Hepatocyte (in vitro differentiated cells): ENCODE data around the gene ATF3. TPM values are rescaled to one million over a fixed set of nuclear protein-coding genes. Genes with fewer than 3 reads are reported as not detected.
"Not testable (repeated sequence)": the region's sequence is repeated elsewhere in the genome, so short reads cannot be mapped to it uniquely, and the experiment has no call there.

Source experiments
- DNase-seq: peaks from one replicate; pipeline ENCODE4 v3.0.0-alpha.2; 2016; ENCODE audit warnings: low spot score
- H2AFZ ChIP-seq: fragments of 200-600 bp; sonication (generic); 2 replicates; pipeline ENCODE4 v1.6.0; 2016; ENCODE audit warnings: antibody characterized with exemption, mild to moderate bottlenecking
- H3K27ac ChIP-seq: fragments of 200-600 bp; sonication (generic); 2 replicates; pipeline ENCODE4 v1.5.1; 2016; ENCODE audit warnings: mild to moderate bottlenecking
- H3K27me3 ChIP-seq: fragments of 200-600 bp; sonication (generic); 2 replicates; pipeline ENCODE4 v1.6.1; 2016
- H3K36me3 ChIP-seq: fragments of 200-600 bp; sonication (generic); replicated peaks from 2 replicates; pipeline ENCODE4 v1.5.1; 2016; ENCODE audit warnings: low read depth; ENCODE audit not compliant: insufficient read depth
- H3K4me1 ChIP-seq: fragments of 200-600 bp; sonication (generic); 2 replicates; pipeline ENCODE4 v1.5.1; 2016; ENCODE audit warnings: mild to moderate bottlenecking, moderate library complexity; ENCODE audit not compliant: insufficient read depth
- H3K4me2 ChIP-seq: fragments of 200-600 bp; sonication (generic); 2 replicates; pipeline ENCODE4 v1.6.0; 2016
- H3K4me3 ChIP-seq: fragments of 200-600 bp; sonication (generic); 2 replicates; pipeline ENCODE4 v1.5.1; 2016; ENCODE audit warnings: mild to moderate bottlenecking
- H3K79me2 ChIP-seq: fragments of 200-600 bp; sonication (generic); 2 replicates; pipeline ENCODE4 v1.6.0; 2017; ENCODE audit warnings: mild to moderate bottlenecking
- H3K9me2 ChIP-seq: fragments of 200-600 bp; sonication (generic); replicated peaks from 2 replicates; pipeline ENCODE4 v1.6.0; 2017; ENCODE audit warnings: mild to moderate bottlenecking; ENCODE audit not compliant: insufficient read depth
- H3K9me3 ChIP-seq: fragments of 200-600 bp; sonication (generic); 2 replicates; pipeline ENCODE4 v1.5.1; 2016; ENCODE audit warnings: low read depth, mild to moderate bottlenecking
- H4K20me1 ChIP-seq: fragments of 200-600 bp; sonication (generic); 2 replicates; pipeline ENCODE4 v1.6.0; 2016; ENCODE audit warnings: mild to moderate bottlenecking; ENCODE audit not compliant: insufficient read depth, poor library complexity, severe bottlenecking
- EZH2 ChIP-seq: fragments of 200-600 bp; sonication (generic); IDR thresholded peaks from 2 replicates; pipeline ENCODE4 v1.6.1; 2016; ENCODE audit warnings: antibody characterized with exemption, mild to moderate bottlenecking, borderline replicate concordance
- EZH2phosphoT487 ChIP-seq: fragments of 200-600 bp; sonication (generic); IDR thresholded peaks from one replicate; pipeline ENCODE4 v1.6.1; 2018; ENCODE audit warnings: antibody characterized with exemption, mild to moderate bottlenecking, low read depth, moderate library complexity; ENCODE audit not compliant: unreplicated experiment, severe bottlenecking
- WGBS: methylation state at CpG from one replicate; pipeline ENCODE4 v1.1.6; 2016; ENCODE audit warnings: low lambda C conversion rate; ENCODE audit errors: missing lambda C conversion rate; 5-methylcytosine and 5-hydroxymethylcytosine counted together
- polyA plus RNA-seq: library from polyadenylated mRNA; unstranded; fragments of >200 nt; fragmentation: Nextera tagmentation; extraction: Ambion mirVana; gene quantifications from 2 replicates; pipeline ENCODE4 v1.2.1, GENCODE V29; 2016
- total RNA-seq: library from RNA; depleted of rRNA; stranded (reverse); fragments of >200 nt; gene quantifications from 2 replicates; pipeline ENCODE4 v1.2.3, GENCODE V29; 2014
- TF ChIP-seq, protein P1 (sequence below): fragments of 200-600 bp; sonication (generic); IDR thresholded peaks from 2 replicates; pipeline ENCODE4 v1.5.1; 2016; ENCODE audit warnings: antibody characterized with exemption, mild to moderate bottlenecking; ENCODE audit not compliant: poor library complexity

ATF3 gene
- total and polyA plus RNA-seq, 2 experiments from 2014 or later = 128 to 129 TPM

DNA sequence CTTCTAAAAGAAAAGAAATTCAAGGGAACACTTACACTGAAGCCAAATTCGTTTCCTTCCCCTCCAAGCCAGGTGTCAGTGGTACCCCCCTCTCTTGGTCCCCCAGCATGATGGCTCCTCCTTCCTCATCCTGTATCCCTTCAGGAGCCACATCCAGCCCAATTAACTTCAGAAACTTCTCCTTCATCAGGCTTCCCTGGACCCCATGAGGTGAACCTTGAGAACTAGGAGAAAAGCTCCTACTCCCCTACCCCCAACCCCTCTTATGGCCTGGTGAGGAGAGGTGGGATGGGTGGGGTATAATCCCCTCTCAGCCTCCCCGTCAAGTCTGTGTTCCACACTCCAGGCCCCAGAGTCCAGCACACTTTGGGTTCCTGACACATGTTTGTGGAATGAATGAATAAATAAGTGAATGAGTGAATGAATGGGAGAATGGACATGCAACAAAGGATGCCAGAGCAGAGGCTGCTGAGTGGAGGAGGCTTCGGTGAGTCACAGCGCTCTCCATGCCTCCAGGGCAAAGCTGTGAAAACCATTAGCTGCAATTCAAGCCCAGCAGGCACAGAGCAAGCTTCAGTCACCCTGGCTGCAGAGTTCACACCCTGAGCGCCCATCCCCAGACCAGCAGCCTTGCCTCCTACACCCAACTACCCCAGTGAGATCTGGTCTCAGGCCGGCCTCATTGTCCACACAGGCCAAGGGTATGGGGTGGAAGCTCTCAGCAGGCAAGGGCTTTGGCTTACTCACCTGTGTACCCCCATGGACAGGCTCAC, 47.3 kb downstream of the ATF3 start:
- H3K4me1 ChIP-seq = no peaks in the 10 kb centered on the region
- no peaks in the 10 kb centered on the region for H3K79me2 ChIP-seq

DNA sequence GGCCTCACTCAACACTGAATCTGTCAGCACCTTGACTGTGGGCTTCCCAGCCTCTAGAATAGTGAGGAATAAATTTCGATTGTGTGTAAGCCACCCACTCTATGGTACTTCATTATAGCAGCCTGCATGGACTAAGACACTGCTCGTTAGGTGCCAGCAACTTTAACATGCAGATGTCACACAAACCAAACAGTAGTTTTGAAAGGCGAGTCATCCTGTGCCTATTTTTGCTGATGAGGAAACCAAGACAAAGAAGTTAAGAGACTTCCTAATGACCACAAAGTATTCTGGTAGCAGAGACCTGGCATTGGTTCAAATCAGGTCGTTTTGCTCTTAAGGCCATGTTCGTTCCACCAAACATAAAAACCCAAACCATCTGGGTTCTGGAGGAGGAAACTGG, 48.2 kb downstream of the ATF3 start:
- no peaks in the 10 kb centered on the region for H3K27me3 ChIP-seq
- no peaks in the 10 kb centered on the region for H3K9me3 ChIP-seq
- H3K4me2 ChIP-seq = no peak overlapping the region
- H4K20me1 ChIP-seq = no peaks in the 10 kb centered on the region
- no peak for TF ChIP-seq EZH2phosphoT487
- TF ChIP-seq, protein P1, sequence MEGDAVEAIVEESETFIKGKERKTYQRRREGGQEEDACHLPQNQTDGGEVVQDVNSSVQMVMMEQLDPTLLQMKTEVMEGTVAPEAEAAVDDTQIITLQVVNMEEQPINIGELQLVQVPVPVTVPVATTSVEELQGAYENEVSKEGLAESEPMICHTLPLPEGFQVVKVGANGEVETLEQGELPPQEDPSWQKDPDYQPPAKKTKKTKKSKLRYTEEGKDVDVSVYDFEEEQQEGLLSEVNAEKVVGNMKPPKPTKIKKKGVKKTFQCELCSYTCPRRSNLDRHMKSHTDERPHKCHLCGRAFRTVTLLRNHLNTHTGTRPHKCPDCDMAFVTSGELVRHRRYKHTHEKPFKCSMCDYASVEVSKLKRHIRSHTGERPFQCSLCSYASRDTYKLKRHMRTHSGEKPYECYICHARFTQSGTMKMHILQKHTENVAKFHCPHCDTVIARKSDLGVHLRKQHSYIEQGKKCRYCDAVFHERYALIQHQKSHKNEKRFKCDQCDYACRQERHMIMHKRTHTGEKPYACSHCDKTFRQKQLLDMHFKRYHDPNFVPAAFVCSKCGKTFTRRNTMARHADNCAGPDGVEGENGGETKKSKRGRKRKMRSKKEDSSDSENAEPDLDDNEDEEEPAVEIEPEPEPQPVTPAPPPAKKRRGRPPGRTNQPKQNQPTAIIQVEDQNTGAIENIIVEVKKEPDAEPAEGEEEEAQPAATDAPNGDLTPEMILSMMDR = no peak
- no peak for TF ChIP-seq EZH2
- no peaks in the 10 kb centered on the region for H3K9me2 ChIP-seq
- no peak overlapping the region for H3K27ac ChIP-seq
- DNase-seq = no peak
- WGBS = 92% methylated on average over 5 of the region's 5 CpGs
- no peaks in the 10 kb centered on the region for H3K4me1 ChIP-seq
- H3K36me3 ChIP-seq = no peaks in the 10 kb centered on the region
- H3K79me2 ChIP-seq = no peaks in the 10 kb centered on the region
- no peak overlapping the region for H2AFZ ChIP-seq
- H3K4me3 ChIP-seq = no peak overlapping the region

More for the DNA sequence above, 47.3 kb downstream of the ATF3 start:
- no peak overlapping the region for H3K27ac ChIP-seq
- H3K4me2 ChIP-seq = no peak overlapping the region
- no peak for DNase-seq
- TF ChIP-seq EZH2phosphoT487 (no peak), EZH2 (no peak)
- TF ChIP-seq, protein P1 = no peak
- no peak overlapping the region for H2AFZ ChIP-seq
- H3K9me3 ChIP-seq = no peaks in the 10 kb centered on the region
- H4K20me1 ChIP-seq = no peaks in the 10 kb centered on the region
- no peaks in the 10 kb centered on the region for H3K27me3 ChIP-seq
- H3K36me3 ChIP-seq = no peaks in the 10 kb centered on the region
- H3K4me3 ChIP-seq = no peak overlapping the region
- 64% methylated on average over 6 of the region's 6 CpGs for WGBS
- H3K9me2 ChIP-seq = no peaks in the 10 kb centered on the region

DNA sequence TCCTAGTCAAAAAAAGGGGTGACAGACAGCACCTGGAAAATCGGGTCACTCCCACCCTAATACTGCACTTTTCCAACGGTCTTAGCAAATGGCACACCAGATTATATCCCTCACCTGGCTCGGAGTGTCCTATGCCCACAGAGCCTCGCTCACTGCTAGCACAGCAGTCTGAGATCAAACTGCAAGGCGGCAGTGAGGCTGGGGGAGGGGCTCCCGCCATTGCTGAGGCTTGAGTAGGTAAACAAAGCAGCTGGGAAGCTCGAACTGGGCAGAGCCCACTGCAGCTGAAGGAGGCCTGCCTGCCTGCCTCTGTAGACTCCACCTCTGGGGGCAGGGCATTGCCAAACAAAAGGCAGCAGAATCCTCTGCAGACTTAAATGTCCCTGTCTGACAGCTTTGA, 49.7 kb downstream of the ATF3 start:
- H3K36me3 ChIP-seq, H4K20me1 ChIP-seq, DNase-seq, H3K4me3 ChIP-seq, H3K79me2 ChIP-seq, H3K27ac ChIP-seq, H3K9me3 ChIP-seq, H2AFZ ChIP-seq, H3K4me1 ChIP-seq, H3K4me2 ChIP-seq, H3K9me2 ChIP-seq, H3K27me3 ChIP-seq: not testable (repeated sequence)
- 46% methylated on average over 7 of the region's 7 CpGs for WGBS

DNA sequence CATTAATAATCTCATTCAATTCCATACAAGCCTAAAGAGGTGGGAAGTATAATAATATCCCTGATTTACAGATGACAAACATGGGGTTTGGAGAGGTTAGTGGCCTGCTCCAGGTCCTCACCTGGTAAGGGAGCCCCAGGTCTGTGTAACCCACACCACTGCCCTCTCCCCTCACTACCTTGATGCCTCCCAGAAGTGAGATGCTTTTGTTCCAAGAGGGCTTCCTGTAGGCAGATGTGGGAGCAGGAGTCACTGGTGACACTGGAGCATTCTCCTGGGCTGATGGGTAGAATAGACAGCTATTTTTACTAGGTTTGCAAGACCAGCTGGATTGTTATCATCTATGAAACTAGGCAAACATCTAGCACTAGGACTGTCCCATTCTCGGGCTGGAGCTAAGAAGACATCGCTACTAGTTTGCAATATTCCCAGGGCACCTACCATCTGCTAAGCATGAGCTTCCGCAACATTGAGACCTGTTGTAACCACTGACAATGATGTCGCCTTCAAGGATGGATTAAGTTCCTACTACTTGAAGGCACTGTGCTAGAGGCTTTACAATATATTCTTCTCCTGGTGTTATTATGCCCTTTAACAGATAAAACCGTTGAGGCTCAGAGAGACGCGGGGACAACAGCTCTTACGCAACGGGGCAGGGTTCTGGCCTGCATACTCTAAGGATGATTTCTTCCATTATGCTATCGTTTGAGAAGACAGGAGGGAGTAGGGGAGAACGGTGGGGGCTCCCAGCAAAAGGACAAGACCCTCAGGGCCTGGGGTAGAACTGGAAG, 56.0 kb downstream of the ATF3 start:
- Histone ChIP-seq H4K20me1 (no peaks in the 10 kb centered on the region), H3K79me2 (no peaks in the 10 kb centered on the region), H3K4me3 (no peak overlapping the region), H3K36me3 (no peaks in the 10 kb centered on the region), H2AFZ (no peak overlapping the region), H3K27me3 (no peaks in the 10 kb centered on the region), H3K27ac (no peak overlapping the region), H3K9me3 (no peaks in the 10 kb centered on the region), H3K9me2 (no peaks in the 10 kb centered on the region), H3K4me1 (peaks cover 4% of the 10 kb centered on the region), H3K4me2 (peak overlapping the region; percentile 78)
- TF ChIP-seq EZH2 (no peak), EZH2phosphoT487 (no peak)
- TF ChIP-seq, protein P1 = no peak
- 76% methylated on average over 11 of the region's 11 CpGs for WGBS
- DNase-seq = no peak
